H7 (cell line): ENCODE data around the gene MYO1G. TPM values are rescaled to one million over a fixed set of nuclear protein-coding genes. Genes with fewer than 3 reads are reported as not detected.

Source experiments
- DNase-seq: peaks from one replicate; pipeline ENCODE4 v3.0.0; 2012
- H3K27me3 ChIP-seq: 2 replicates; pipeline ENCODE4 v1.6.0; 2011; ENCODE audit warnings: mild to moderate bottlenecking, low read length; ENCODE audit not compliant: control insufficient read depth, insufficient read depth
- H3K36me3 ChIP-seq: replicated peaks from 2 replicates; pipeline ENCODE4 v1.5.1; 2011; ENCODE audit warnings: low read length; ENCODE audit not compliant: control insufficient read depth, insufficient read depth
- H3K4me3 ChIP-seq: 2 replicates; pipeline ENCODE4 v1.5.1; 2011; ENCODE audit warnings: low read depth, mild to moderate bottlenecking, control low read depth, low read length, moderate library complexity; ENCODE audit not compliant: insufficient read depth
- total RNA-seq: library from RNA; depleted of rRNA; stranded (reverse); fragments of >200 nt; shearing (Covaris generic); gene quantifications from 2 replicates; pipeline ENCODE4 v1.2.3, GENCODE V29; 2014

MYO1G gene
- total RNA-seq, 1 experiment from 2014 or later, result not detected

DNA sequence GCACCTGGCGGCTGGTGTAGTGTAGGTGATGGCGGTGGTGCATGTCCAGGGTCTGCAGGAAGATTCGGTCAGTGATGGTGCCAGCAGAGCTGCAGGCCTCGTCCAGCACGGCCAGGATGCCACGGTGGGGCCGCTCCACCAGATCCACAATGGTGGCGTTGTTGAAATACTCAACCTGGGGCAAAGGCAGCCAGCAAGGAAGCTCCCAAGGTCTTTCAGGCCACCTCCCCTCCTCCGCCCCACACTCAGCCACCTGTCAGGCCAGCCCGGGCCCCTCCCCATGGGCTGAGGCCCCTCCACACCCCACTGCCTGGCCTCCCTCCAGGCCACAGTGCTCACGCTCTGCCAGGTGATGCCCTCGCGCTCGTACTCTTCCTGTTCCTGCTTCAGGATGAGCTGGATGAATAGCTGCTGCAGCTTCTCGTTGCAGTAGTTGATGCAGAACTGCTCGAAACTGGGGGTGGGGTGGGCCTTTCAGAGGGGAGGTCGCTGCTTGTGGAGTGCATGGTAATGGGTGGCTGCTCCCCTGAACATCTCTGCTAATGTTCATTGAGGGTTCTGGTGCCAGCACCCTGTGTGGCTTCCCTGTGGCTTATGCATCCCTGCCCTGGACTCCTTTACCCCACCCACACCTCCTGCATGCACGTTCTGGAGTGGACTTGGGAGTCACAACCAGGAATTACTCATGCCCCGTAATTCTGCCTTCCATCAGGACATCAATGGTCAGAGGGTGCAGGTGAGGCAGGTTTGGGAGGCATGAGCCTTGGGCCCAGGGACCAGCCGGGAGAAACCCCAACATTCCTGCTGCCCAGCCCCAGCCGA, 8.9 kb downstream of the MYO1G start:
- Histone ChIP-seq H3K27me3 (no peaks in the 10 kb centered on the region), H3K4me3 (no peak overlapping the region), H3K36me3 (no peaks in the 10 kb centered on the region)
- DNase-seq, result peak; percentile 45

DNA sequence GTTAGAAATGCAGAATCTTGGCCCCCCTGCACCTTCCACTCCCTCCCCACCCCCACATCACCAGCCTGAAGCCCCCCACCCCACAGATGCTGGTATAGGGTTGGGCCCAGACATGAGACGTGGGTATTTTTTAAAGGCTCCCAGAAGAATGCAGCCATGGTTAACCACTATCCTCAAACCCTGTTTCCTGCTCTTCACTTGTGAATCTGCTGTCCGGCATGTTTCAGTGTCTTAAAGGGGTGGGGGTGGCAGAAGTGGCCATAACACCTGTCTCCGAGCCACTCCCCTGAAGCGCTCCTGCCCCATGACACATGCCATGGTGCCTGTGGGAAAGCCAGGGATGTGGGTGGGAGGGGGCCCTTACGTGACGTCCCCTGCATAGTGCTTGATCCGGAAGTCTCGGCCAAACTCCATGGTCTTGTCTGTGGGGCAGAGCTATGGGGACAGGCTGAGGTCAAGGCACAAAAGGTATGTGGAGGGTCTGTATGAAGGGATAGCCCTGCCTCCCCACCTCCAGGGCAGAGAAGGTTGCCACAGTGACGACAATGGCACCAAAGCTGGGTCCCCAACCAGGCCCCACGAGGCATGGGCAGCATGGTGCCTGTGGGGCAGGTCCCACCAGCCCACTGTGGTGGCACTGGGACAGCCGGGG, 9.6 kb downstream of the MYO1G start:
- Histone ChIP-seq H3K4me3 (no peak overlapping the region), H3K36me3 (no peaks in the 10 kb centered on the region), H3K27me3 (no peaks in the 10 kb centered on the region)
- peak; percentile 20 for DNase-seq

DNA sequence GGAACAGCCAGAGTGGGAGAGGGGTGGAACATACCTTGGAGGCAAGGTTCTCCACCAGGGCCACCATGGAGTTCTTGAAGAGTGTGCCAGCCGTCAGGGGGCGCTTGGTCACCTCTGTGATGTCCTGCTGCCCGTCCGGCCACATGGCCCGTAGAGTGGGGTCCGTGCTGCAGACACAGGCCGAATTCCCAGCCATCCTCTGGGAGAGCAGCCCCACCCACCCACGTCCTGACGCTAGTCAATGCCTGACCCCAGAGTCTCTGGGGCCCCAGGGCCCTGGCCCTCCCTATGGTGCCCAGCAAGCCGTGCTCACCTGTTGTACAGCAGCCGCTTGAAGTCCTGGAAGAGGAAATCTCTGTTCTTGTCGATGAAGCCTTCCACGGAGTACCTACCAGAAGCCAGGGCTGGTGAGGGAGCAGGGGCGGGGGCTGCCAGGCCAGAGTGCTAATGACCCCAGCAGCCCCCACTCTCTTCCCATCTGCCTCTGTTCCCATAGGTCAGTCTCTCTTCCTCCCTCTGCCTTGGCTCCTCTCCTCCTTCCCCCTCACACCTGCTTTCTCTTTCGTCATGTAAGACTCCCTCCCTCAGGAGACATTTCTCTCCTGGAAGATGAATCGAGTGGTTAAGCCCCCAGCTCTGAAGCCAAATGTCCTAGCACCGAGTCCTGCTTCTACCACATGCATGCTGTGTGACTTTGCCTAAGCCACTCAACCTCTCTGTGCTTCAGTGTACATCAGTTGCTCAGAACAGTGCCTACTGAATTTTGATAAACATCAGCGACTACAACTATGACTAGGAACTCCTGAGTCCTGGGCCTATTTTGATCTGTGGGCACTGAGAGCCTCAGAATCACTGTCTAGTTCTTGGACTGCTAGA, 11.0 kb downstream of the MYO1G start:
- peaks cover 8% of the 10 kb centered on the region for H3K27me3 ChIP-seq
- no peaks in the 10 kb centered on the region for H3K36me3 ChIP-seq
- peak; percentile 86 for DNase-seq
- H3K4me3 ChIP-seq, result no peak overlapping the region

DNA sequence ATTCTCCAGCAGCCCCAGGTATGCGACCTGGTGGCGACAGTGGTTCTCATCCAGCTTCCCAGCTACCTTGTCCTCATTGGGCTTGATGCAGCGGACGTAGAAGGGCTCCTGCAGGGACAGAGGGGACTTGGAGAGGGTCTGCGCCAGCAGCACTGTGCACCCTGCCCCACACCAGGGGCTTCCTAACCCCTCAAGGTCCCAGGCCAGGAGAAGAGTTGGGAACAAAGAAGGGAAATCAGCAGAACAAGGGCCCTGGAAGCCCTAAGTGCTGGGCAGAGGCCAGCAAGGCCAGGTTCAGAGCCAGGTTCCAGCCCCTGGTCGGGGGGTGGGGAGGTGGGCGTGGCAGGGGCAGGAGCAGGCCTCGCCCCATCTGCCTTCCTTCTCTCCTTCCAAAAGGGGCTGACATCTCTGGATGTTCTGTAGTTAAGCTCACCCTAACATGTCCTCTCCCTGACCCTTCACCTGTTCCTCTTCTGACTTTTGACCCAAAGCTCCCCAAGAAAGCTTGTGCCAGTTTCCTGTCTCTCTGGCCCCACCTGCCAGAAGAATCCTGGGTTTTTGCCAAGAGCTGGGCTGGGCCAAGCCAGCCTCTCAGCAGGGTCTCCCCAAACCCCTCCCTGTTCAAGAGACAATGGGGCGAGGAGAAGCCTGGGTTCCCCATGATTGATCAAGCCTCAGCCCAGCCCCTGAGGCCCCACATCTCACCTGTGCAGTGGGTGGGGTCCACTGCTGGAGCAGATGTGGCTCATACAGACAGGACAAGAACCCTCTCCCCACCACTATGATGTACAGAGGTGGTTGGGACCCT, 11.9 kb downstream of the MYO1G start:
- Histone ChIP-seq H3K4me3 (no peak overlapping the region), H3K36me3 (no peaks in the 10 kb centered on the region), H3K27me3 (peaks cover 17% of the 10 kb centered on the region)
- DNase-seq, result peak; percentile 61

DNA sequence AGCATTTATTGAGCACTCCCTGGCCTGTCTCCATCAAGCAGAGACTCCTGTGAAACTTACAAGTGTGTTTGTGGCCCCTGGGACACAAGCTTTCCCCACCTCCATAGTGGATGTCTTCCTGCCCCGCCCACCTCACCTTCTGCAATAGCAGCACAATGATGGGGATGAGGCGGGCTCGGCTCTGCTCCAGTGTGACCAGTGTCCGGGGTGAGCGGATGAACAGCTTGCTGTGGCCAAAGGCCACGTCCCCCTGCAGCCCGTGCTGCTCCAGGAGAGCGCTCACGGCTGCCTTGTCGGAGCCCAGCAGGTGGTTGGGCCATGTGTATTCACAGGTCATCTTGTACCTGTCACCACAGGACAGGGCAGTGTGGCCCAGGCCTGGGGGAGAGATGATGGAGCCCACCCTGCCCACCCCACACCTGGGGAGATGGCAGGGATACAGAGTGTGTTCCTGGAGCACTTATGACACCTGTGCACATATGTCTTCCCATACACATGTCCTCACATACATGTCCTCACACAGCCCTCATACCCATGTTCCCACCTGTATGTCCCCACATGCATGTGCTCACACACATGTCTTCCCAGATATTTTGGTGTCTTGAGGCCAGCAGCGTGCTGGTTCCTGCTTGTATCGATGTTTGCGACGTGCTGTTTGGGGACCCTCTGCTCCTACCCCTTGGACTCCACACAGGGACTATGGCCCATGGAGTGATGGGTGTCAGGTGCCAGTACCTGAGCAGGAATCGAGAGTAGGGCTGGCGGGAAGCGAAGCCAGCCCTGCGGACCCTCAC, 12.7 kb downstream of the MYO1G start:
- Histone ChIP-seq H3K4me3 (no peak overlapping the region), H3K36me3 (no peaks in the 10 kb centered on the region), H3K27me3 (peaks cover 19% of the 10 kb centered on the region)
- peak; percentile 44 for DNase-seq

DNA sequence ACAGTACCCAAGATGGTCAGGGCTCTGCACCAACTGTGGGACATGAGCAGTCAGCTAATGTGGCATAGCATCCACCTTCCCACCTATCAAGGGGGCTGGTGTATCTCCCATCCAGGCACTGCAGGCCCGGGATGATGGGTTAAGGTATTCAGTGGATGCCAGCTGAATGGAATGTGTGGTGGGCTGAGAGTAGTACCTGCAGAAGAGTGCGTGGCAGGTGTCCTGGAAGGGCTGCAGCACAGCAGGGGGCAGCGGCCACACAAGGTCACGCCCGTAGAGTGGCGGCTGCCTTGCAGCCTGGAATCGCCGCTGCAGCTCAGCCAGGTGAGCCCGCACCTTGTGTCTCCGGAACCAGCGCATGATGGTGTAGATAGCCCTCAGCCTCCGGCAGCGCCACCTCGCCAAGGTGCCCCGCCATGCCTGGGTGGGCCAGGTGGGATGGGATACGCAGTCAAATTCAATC, 13.3 kb downstream of the MYO1G start:
- peak; percentile 52 for DNase-seq
- Histone ChIP-seq H3K4me3 (no peak overlapping the region), H3K27me3 (peaks cover 19% of the 10 kb centered on the region), H3K36me3 (no peaks in the 10 kb centered on the region)

DNA sequence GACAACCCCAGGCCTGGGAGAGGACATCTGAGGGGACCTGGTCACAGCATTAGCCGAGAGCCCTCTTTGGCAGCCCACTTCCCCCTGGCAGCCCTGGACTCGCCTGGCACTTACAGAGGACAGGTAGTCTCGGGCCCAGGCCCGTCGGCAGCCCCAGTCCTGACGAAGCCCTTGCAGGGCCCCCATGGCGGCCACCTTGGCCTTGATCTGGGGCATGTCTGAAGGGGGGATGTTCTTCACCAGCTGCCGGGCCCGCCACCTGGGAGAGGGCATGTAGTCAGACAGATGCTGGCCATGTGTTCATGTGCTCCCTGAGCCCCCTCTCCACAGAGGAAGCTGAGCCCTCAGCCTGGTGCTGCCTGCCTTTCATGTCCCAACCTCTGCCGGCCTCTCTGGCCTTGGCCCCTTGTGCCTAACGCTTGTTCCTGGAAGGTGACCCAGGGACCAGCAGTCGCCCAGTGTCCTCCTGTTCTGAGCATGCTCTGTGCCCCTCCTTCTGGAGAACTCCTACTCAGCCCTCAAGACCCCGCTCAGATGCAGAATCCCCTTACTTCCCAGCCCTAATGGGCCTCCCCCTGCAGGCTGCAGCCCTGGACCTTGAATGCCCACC, 13.9 kb downstream of the MYO1G start:
- H3K4me3 ChIP-seq, result no peak overlapping the region
- H3K27me3 ChIP-seq, result peaks cover 19% of the 10 kb centered on the region
- DNase-seq, result peak; percentile 41
- no peaks in the 10 kb centered on the region for H3K36me3 ChIP-seq

DNA sequence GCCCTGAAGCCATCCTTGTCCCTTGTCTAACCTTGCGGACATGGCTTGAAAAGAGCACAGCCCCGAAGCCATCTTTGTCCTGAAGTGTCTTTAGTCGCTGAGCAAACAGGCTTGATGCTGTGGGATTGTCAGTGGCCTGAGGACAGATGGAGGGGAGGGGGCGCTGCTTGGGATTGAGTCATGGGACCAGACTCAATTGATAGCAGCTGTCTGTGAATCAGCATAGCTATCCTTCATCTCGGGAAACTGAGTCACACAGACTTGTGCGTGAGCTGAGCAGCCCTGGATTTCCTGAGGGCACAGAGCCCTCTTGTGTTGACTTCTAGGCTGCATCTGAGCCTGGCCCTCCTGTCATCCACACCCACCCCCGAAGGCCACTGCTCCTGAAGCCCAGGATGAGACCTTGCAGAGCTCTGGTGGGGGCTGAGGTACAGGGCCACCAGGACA, 14.4 kb downstream of the MYO1G start:
- peak; percentile 87 for DNase-seq
- peaks cover 19% of the 10 kb centered on the region for H3K27me3 ChIP-seq

DNA sequence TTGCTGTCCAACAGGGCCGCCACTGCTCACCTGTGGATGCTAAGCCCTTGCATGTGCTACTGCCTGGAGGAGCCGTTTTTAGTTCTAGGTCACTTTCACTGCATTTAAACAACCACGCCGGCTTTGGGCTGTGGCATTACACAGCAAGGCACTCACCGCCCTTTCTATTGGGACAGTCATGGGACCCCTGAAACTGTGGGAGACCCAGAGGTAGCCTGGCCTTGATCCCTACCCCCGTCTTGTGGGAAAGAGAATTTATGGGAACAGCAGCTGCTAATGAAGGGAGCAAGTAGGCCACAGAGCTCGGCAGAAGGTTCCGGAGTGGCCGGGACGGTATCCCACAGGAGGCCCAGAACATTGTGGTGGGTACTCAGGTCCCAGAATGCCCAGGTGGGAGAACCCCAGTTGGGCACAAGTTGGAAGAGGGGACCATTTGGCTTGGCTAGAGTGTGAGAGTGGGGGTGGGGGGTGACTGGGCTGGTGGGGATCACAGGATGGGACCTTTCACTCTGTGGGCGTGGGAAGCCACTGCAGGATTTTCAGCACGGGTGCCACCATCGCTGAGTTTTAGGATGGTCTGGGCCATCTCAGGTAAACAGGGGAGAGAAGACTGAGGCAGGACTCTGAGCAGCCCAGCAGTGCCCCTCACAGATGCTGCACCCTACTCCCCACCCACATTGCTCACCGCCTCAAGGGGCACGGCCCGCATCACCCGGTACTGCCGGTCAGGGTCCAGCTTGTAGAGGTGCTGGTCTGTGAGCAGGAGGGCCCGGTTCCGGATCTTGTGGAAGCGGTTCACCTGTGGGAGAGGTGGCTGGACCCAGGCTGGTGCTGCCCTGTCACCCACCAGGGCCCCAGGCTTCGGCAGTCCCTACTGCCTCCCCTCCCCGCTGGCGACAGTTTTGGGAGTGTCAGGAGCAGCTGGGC, 15.2 kb downstream of the MYO1G start:
- Histone ChIP-seq H3K27me3 (peaks cover 19% of the 10 kb centered on the region), H3K4me3 (no peak overlapping the region), H3K36me3 (no peaks in the 10 kb centered on the region)
- peak; percentile 49 for DNase-seq

More for the DNA sequence above, 14.4 kb downstream of the MYO1G start:
- H3K4me3 ChIP-seq, result no peak overlapping the region
- H3K36me3 ChIP-seq, result no peaks in the 10 kb centered on the region

DNA sequence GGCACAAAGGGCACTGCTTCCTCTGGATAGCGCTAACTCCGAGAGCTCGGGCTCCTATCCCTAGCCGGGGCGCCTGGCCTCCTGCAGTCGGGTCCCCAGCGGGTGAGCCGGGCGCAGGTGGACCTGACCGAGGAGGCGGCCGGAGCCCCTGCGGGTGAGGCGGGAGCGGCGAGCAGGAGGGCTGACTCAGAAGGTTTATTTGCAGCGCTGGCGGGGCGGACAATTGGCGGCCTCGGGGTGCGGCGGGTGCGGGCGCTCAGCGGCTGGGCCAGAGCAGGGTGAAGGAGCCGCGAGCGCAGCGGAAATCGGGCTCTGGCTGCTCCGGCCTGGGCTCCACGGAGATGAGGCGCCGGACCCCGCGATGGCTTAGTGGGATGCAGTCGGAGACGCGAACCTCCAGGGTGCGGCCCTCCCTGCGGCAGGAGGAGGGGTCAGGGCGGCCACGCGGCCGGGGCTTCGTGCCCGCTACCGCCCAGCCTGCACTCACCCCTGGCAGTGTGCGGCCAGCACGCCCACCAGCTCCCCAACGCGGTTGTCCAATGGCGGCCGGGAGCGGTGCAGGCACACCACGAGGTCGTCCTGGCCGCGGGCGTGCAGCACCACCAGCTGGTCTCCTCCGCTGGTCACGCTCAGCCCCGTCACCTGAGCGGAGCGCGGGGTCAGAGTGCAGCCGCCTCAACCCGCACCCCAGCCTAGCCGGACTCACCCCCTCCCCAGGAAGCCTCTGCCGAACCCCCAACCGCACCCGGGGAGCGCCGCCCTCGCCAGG, 16.1 kb downstream of the MYO1G start:
- H3K4me3 ChIP-seq, result peak overlapping the region; percentile 39
- H3K27me3 ChIP-seq, result peaks cover 19% of the 10 kb centered on the region
- DNase-seq, result peak; percentile 85
- H3K36me3 ChIP-seq, result no peaks in the 10 kb centered on the region

DNA sequence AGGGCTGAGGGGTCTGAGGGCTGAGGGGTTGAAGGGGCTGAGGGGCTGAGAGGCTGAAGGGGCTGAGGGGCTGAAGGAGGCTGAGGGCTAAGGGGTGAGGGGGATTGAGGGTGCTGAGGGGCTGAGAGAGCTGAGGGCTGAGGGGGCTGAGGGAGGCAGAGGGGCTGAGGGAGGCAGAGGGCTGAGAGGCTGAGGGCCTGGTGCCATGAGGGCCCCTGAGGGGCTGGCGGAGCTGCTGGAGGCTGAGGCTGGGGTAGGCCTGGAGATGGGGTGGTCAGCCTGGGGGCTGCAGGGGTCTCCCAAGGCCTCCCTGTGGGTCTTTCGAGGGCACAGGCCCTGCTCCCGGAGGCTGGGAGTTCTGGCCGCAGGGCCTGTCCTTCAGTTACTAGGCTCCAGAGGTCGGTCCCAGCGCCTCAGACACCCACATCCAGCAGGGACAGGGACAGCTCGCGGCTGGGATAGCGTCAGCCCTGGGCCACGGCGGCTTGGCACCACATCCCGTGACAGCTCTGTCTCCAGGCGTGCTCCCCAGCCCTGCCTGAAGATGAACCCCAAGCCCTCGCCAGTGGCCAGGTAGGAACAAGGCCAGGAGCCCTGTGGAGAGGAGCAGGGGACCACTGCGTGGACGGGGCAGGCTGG, 16.9 kb downstream of the MYO1G start:
- Histone ChIP-seq H3K36me3 (no peaks in the 10 kb centered on the region), H3K4me3 (no peak overlapping the region; the same call in 1 of the 2 replicates), H3K27me3 (peaks cover 19% of the 10 kb centered on the region)
- peak; percentile 80 for DNase-seq
